NCI-H146 (cell line): ENCODE measurements around the gene MOV10L1.

Experiments used
- DNase-seq: peaks from one replicate; lab custom pipeline; 2025; lab: John Stamatoyannopoulos, UW

MOV10L1 gene

DNA sequence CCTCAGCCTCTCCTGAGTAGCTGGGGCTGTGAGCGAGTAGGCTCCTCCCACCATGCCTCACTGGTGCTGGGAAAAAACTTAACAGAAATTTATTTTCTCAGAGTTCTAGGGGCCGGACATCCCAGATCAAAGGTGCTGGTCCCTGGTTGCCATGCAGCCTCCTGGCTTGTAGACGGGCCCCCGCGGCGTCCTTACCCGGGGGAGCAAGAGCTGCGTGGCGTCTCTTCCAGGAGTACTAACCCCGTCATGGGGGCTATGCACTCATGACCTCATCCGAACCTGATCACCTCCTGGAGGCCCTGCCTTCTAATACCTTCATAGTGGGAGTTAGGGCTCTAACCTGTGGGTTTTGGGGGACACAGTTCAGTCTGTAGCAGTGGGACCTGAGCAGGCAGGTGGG is 98.5 kb downstream of the MOV10L1 start:
- DNase-seq = no peak

DNA sequence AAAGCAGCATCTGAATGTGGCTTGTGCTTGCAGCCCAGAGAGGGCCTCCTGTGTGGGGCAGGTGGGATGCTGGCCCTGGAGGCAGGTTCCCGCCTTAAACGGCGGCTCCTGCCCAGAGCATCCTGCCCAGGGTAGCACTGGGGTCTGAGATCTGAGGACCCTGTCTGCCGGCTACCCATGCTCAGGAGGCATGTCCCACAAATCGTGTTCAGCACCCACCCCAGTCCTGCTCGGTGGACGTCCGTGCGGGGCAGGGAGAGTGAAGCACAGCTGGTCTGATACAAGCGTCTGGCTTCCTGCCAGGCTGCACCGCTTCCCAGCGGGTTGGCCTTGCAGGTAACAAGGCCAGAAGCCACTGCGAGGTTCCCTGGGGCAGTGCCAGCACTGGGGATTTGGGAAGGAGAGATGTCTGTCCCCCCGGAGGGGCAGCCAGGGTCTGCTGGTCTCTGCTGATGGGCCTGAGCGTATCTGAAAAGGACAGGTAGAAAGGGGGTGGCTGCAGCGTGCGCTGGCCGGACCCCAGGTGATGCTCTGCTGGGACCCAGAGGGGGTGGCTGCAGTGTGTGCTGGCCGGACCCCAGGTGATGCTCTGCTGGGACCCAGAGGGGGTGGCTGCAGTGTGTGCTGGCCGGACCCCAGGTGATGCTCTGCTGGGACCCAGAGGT is 99.5 kb downstream of the MOV10L1 start:
- no peak for DNase-seq

DNA sequence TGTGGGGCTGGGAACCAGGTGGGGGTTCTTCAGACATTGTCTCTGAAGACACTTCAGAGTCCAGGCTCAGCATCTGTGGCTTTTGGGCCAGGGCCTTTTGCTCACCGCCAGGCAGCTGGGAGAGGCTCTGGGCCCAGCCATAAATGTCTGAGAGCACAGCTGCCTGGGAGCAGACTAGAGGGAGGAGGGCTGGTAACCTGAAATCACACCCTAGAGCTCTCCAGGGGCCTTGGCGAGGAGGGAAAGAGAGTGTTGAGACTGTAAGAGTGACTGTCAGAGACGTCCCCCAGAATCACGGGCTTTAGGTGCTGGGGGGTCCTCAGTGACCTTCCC is 100.0 kb downstream of the MOV10L1 start:
- no peak for DNase-seq

DNA sequence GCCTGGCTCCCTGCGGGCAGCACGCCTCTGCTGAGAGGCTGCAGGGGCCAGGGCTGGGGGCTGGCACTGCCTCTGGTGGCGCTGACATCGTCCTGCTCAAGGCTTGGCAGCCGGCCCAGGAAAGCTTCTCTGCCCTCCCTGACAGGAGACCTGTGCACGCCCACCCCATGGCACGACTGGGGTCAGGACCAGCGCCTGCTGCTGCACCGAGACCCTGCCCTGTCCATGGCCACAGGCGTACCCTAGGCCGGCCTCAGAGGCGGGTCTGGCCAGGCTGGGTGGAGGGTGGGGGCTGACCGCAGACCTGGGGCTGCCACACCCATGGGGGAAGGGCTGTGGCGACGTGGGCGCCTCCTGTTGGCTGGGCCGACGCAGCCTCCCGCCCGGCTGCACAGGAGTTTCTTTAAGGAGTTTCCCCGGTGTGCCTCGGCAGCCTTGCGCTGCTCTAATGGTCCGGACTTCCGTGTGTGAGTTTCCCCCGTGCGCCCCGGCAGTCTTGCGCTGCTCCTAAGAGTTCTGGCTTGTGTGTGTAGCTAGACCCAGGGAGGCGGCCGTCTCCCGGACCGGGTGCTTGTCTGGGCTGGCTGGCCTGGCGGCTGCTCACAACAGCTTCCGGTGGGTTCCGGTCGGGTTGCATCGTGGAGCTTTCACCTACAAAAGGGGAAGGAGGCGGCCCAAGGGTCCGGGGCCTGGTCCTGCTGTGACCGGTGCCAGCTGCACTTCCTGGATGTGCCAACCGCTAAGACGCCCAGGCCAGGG is 100.6 kb downstream of the MOV10L1 start:
- DNase-seq = no peak

DNA sequence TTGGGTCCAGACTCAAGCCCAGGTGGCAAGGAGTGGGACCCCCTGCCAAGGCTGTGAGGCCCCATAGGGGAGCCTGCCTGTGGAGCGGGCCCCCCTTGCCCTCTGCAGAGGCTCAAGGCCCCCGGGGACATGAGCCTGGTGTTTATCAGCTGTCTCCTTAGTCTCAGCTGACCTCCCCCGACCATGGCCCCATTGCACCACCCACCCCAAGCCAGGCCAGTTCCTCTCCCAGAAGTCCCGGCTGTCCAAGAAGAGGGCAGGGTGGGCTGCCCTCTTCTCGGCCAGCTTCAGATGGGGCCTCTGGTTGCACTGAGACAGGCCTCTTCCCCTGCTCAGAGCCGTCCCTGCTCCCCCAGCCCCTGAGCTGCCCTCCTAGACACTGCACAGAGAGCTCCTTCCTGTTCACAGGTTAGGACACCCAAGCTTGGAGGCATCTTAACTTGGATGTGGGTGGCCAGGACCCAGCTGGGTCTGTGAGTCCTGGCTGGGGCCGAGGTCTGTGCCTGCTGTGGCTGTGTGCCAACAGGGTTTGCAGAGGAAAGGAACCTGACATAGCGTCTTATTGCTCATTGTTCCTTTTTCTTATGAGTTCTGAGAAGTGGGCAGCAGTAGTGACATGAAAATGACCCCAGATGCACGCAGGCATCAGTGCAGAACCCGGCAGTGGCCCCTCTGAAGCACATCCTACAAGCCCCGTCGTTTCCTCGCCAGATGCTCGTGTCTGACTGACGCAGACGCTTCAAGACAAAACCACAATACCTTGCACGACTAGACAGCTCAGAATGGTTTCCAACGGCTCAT is 101.3 kb downstream of the MOV10L1 start:
- no peak for DNase-seq

DNA sequence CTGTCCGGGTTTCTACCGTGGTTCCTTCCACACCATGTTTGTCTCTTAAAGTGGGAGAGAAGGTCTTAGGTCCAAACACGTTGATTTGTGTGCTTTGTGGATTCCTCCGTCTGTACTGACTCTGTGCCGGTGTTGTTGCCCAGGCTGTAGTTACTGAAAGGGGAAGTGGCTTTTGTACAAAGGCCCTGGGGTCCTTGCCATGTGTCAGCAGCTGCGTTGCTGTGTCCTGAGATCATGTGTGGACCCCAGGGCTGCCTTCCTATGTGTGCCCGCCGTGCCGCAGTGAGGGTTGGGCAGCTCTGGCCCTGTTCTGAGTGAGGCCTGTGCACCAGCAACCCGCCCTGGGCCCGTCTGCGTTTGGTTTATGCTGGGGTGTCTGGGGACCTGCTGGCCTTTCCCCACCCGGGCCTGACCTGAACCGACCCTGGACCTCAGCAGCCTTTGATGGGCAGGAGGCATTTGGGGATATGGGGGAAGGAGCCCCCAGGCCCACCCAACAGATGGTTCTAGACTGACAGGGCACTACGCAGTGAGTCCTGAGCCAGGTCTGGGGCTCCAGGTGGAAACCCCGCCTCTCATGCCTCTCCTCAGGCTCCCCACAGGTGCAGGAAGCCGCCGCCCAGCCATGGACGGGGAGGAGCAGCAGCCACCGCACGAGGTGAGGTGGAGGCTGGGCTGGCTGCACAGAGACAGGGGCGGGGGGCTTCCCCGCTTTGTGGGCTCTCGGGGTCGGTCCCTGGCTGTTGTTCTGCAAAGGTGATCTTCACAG is 102.8 kb downstream of the MOV10L1 start:
- no peak for DNase-seq

DNA sequence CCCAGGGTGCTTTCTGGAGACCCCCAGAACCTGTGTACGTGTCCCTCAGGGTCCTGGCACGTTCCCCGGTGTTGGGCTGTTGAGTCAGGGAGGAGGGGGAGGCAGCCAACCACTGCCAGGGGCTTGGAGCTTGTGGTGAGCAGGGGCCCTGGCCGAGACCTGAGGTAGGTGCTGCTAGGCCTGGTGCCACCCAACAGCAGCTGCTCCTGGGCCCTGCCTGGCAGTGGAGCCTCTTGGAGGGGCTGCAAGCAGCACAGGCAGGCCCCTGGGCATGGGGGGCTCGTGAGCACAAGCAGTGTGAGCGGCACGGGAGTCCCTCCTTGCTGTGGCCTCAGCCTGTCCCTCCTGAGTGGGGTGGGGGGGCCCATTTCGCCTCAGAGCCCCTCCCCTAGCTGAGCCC is 103.8 kb downstream of the MOV10L1 start:
- no peak for DNase-seq

DNA sequence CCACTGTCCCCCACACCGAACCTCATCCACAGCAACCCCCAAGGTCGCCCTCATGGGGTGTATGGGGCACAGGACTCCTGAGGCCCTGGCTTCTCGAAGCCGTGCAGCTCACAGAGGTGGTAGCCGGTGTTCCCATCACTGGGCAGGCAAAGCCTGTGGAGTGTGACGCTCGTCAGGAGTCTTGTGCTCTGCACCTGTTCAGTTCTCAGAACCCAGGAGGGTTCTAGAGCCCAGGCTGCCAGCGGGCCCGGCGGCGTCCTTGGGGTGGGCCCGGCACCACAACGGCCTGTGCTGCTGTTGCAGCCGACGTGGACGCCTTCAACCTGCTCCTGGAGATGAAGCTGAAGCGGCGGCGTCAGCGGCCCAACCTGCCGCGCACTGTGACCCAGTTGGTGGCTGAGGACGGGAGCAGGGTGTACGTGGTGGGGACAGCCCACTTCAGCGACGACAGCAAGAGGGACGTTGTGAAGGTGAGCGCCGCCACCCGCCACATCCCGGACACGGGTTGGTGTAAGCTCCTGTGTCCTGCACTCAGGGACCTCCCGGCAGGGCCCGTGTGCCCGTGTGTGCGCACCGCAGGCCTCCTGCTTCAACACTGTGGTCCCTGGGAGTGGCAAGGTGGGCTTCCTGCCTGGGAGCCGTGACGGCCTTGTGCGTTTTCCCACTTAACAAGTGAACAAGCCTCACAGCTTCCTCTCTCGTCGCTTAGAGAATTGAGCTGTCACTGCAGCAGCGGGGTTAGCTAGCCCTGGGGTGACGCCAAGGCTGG is 104.4 kb downstream of the MOV10L1 start:
- DNase-seq = no peak

DNA sequence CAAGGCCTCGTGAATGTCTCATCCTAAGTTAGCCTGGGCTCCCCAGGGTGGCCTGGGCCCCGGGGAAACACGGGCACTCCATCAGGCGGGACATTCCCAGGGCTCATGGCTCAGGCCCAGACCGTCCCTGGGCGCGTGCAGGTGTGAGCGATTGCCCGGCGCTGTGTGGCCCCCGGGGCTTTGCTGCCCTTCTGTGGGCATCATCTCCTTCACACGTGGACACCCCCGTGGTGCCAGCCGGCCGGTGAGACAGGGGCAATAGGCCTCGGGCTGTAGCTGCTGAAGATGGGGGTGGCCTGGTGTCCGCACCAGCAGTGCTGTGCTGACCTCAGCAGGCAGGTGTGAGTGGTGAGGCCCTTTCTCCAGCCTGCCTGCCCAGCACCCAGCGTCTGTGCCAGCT is 106.5 kb downstream of the MOV10L1 start:
- no peak for DNase-seq

DNA sequence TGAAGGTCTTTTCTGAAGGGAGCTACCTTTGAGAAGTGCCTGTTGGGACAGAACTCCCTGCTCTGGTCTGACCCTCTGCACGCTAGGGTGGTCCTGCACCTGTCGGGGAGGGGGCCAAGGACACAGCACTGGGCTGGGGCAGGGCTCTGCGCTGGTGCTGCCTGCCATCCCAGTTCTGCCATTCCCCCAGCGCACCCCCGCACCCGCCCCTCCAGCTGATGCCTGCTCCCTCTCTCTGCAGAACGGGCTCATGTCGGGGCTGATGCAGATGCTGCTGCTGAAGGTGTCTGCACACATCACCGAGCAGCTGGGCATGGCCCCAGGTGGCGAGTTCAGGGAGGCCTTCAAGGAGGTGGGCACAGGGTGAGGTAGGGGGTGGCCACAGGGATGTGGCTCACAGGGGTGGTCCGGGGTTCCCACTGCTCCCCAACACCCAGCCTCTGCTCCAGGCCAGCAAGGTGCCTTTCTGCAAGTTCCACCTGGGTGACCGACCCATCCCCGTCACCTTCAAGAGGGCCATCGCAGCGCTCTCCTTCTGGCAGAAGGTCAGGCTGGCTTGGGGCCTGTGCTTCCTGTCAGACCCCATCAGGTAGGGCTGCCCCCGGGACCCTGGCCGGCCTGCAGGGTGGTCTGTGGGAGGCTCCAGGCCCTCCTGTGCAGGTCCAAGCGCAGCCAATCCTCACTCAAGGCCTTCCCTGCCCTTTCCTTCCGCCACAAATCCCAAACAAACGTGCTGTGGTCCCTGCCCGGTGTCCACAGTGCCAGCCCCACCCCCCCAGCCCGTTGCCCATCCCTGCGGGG is 107.4 kb downstream of the MOV10L1 start:
- no peak for DNase-seq

DNA sequence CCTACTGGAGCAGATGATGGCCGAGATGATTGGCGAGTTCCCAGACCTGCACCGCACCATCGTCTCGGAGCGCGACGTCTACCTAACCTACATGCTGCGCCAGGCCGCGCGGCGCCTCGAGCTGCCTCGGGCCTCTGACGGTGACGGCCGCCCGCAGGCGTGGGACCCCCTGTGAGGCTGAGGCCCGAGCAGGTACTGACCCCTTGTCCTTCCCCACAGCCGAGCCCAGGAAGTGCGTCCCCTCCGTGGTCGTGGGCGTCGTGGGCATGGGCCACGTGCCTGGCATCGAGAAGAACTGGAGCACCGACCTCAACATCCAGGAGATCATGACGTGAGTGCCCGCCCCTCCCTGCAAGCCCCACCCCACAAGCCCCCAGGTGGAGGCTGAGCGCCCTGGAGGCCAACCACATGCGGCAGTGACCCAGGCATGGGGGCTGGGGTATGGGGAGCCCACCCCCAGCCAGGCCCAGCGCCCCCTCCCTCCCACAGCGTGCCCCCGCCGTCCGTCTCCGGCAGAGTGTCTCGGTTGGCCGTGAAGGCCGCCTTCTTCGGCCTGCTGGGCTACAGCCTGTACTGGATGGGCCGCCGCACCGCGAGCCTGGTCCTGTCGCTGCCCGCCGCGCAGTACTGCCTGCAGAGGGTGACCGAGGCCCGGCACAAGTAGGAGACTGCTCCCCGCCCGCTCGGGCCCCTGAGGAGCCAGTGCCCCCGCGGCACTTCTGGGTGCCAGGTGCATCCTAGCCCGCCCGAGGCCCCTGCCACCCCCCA is 108.2 kb downstream of the MOV10L1 start:
- DNase-seq = no peak

DNA sequence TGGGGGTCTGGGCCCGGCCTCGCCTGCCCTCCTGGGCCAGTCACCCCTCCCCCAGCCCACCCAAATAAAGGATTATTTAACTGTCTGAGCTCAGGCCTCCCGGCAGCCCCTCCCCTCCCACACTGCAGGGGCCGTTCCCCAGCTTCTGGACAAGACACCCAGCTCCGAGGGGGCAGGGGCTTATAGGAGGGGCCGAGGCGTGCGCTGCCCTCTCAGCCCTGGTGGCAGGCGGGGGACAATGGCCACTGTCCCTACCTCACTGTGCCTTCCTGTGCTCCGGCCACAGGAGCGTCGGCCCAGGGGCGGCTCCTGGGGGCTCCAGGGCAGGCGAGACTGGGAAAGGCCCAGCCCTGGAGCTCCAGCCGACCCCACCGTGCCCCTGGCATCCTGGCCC is 108.8 kb downstream of the MOV10L1 start:
- no peak for DNase-seq

DNA sequence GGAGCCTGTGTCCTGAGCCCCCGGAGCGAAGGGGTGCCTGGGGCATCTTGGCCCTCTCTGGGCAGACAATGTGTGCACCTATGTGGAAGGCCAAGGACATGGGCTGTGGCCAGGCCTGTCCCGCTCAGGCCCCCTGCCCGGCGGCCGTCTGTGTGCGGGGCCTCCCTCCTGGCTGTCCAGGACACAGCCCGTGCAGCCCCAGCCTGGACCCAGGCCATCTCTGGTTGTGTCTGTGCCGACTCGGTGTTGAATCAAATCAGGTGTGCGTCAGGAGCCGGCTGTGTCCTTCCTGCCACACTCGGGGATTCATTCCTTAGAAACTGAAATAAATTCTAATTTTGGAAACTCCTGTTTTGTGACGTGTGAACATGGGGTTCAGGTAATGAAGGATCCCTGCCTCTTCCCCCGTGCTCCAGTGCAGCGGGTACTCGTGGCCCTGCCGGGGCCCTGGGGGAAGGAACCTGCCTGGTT is 109.5 kb downstream of the MOV10L1 start:
- DNase-seq = no peak

DNA sequence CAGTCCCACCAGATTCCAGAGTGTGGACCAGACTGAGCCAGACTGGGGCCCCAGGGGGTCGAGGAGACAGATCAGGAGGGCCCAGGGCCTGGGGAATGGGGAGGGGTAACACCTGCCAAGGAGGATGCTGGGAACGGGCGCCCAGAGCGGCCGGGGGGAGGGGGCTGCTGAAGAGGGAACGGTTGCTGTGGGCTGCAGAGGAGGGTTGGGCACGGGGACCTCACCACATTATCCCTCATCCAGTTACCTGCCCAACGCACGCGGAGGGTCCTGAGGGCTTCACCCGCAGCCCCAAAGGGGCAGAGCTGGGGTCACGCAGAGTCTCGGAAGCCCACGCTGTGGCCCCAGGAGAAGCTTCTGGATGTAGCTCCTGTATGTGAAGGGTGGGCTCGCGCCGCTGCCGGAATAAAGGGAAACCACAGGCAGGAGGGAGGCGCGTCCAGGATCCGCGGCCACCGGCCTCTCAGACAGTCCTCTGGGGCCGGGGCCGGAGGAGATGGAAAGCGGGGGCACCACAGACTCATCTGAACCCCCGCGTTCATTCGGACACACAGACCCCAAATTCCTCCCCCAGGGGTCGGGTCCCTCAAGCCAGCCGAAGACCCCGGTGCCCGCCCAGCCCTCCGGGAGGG is 110.1 kb downstream of the MOV10L1 start:
- DNase-seq = no peak

DNA sequence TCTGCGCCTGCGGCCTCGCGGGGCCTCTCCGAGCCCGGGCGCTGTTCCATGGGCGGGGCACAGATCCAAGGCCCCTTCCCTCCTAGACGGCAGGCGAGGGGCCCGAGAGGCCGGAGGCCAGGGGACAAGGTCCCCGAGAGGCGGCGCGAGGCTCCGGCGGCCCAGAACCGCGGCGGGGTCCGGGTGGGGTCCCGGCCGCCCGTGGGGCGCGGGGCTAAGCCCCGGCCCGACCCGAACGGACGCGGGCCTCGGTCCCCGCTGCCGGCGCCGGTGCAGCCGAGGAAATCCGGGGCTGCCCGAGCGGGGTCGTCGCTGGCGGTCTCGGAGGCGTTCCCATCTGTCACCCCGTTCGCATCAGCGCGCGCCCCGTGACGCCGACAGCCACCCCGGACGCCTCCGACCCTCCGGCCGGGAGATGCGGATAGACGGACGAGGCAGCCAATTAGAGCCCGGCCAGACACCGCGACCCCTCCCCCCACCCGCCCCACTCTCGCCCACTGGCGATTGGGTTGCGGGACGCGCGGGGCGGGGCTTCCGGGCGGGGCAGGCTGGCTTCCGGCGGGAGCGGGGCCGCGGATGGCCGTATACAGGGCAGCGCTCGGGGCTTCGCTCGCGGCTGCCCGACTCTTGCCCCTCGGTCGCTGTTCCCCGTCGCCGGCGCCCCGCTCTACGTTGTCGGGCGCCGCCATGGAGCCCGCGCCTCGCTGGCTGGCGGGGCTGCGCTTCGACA is 110.8 kb downstream of the MOV10L1 start, which contains the start of gene SELENOO:
TSS of gene SELENOO (plus strand) at position 551 of the 730 bp plus-strand sequence. CDS start at position 577, 26 bp downstream.
- peak; percentile 86 for DNase-seq

DNA sequence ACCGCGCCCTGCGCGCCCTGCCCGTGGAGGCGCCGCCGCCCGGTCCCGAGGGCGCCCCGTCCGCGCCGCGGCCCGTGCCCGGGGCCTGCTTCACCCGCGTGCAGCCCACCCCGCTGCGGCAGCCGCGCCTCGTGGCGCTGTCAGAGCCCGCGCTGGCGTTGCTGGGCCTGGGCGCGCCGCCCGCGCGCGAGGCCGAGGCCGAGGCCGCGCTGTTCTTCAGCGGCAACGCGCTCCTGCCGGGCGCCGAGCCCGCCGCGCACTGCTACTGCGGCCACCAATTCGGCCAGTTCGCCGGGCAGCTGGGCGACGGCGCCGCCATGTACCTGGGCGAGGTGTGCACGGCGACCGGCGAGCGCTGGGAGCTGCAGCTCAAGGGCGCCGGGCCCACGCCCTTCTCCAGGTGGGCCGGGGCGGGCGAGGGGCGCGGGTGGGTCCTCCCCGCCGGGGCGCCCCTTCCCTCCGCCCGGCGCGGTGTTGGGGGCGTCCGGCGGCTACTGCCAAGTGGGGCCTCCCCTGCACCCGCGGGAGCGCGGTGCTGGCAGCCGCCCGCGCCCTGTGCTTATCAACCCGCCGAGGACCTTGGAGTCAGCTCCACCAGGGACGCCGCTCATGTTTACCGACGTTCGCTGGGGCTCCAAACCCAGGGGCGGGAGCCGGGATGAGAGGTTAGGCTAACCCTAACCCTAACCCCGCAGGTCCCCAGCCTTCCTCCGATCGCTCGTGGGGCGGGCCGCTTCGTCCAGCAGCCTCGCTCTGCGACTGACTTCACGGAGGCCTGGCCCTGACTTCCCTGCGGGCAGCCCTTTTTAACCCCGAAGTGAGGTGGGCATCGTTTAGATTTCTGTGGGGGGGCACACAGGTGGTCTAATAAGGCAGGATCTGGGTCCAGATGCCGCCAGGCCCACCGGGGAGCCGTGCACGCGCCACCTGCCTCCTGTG is 111.7 kb downstream of the MOV10L1 start:
- peak; percentile 46 for DNase-seq

DNA sequence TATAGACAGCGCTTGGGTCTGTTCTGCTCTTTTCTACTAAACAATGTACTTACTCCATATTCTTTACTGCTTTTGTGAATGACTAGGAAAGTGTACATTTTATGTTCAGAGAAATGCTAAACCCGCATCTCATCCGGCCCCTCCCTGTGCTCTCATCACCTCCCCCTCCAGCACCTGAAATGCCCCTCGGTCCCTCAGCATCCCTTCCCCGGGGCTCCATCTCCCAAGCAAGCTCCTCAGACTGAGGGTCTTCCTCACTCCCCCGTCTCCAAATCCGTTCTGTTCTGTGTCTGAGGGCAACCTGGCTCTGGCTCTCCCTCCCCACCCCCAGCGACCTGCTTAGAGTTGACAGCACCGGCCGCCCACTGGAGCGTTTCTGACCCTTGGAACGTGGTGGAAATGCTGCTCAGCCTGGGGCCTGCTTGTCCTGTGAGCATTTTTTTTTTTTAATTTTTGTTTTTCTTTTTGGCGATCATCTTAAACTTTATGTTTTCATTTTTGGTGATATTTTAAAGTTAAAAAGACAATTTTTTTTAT is 112.4 kb downstream of the MOV10L1 start:
- DNase-seq = no peak
